ENCODE measurements around the gene NDUFS1. TPM values are rescaled to one million over a fixed set of nuclear protein-coding genes. Genes with fewer than 3 reads are reported as not detected.
A peak's percentile ranks its signal among the peaks of the same experiment; 100 is the strongest.

NDUFS1 gene
- polyA plus RNA-seq (113 and 124 TPM in 2 replicates), polyA minus RNA-seq (105 and 168 TPM in 2 replicates)

DNA sequence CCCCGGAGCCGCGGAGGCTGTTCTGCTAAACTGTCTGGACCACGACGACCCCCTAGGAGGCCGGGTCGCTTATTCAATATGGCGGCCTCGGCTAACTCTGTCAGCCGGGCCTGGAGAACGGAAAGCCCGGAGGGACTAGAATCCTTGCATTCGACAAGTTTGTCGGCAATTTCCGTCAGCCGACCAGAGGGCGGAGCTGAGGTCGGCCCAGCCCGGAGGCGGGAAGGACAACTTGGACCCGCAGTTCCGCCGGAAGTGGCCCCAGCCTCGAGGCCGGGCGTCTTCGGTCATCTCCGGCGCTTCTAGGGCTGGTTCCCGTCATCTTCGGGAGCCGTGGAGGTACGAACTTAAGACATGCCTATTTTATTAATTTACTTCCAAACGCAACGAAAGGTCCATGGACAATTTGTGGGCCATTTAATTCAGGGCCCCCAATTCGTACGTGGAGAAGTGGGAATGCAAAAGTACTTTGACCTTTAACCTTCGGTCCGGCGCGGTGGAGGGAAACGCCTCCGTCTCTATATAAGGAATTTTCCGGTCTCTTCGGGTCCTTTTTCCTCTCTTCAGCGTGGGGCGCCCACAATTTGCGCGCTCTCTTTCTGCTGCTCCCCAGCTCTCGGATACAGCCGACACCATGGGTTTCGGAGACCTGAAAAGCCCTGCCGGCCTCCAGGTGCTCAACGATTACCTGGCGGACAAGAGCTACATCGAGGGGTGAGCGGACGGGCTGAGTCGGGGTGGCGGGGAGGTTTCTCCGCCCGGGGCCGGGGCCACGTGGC, at the start of gene NDUFS1, which contains the start of gene EEF1B2:
Gene NDUFS1, minus strand, starts transcription at position 99 of the 779 bp plus-strand sequence. CDS start 5,766 bp downstream, outside the sequence.
Gene EEF1B2, plus strand, starts transcription at position 550 of the 779 bp plus-strand sequence. Its CDS starts 85 bp downstream, at position 635.
- Histone ChIP-seq H3K36me3 (ENCODE audit: insufficient read depth, low read length) (peaks cover 4% of the 10 kb centered on the region), H3K9me3 (ENCODE audit: low read length) (no peaks in the 10 kb centered on the region), H3K9ac (ENCODE audit: low read length) (peak within 1 kb of the TSS; percentile 94), H3K27ac (ENCODE audit: low read length) (peak within 1 kb of the TSS; percentile 94), H3F3A (ENCODE audit: insufficient read depth, low read length, poor library complexity, severe bottlenecking) (no peaks in the 10 kb centered on the region), H3K4me2 (ENCODE audit: low read length) (peak within 1 kb of the TSS; percentile 98), H3K79me2 (replicated peaks; ENCODE audit: insufficient read depth, low read length) (peaks cover 48% of the 10 kb centered on the region), H4K20me1 (ENCODE audit: insufficient read depth) (no peaks in the 10 kb centered on the region), H3K27me3 (ENCODE audit: insufficient read depth, low read depth, low read length) (no peaks in the 10 kb centered on the region), H3K4me3 (ENCODE audit: low read length) (peak within 1 kb of the TSS; percentile 78), H3K9me2 (ENCODE audit: insufficient read depth, low read length) (no peaks in the 10 kb centered on the region), H2AFZ (ENCODE audit: low read depth, low read length) (peak within 1 kb of the TSS; percentile 88)
- peak; percentile 64 for TF ChIP-seq EP300 (conservative IDR thresholded peaks at IDR 0.05; ENCODE audit: poor library complexity, severe bottlenecking)
- no peak for TF ChIP-seq EZH2 (IDR thresholded peaks at IDR 0.05; ENCODE audit: borderline replicate concordance, insufficient read depth, low read length, poor library complexity, severe bottlenecking)
- peak; percentile 87 for TF ChIP-seq POLR2AphosphoS5 (IDR thresholded peaks at IDR 0.05)
- TF ChIP-seq TAF1 (IDR thresholded peaks at IDR 0.05; ENCODE audit: low read depth): peak; percentile 75
- TF ChIP-seq, protein P1, sequence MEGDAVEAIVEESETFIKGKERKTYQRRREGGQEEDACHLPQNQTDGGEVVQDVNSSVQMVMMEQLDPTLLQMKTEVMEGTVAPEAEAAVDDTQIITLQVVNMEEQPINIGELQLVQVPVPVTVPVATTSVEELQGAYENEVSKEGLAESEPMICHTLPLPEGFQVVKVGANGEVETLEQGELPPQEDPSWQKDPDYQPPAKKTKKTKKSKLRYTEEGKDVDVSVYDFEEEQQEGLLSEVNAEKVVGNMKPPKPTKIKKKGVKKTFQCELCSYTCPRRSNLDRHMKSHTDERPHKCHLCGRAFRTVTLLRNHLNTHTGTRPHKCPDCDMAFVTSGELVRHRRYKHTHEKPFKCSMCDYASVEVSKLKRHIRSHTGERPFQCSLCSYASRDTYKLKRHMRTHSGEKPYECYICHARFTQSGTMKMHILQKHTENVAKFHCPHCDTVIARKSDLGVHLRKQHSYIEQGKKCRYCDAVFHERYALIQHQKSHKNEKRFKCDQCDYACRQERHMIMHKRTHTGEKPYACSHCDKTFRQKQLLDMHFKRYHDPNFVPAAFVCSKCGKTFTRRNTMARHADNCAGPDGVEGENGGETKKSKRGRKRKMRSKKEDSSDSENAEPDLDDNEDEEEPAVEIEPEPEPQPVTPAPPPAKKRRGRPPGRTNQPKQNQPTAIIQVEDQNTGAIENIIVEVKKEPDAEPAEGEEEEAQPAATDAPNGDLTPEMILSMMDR (IDR thresholded peaks at IDR 0.05; ENCODE audit: poor library complexity, severe bottlenecking): peak; percentile 12
- TF ChIP-seq, protein P2, sequence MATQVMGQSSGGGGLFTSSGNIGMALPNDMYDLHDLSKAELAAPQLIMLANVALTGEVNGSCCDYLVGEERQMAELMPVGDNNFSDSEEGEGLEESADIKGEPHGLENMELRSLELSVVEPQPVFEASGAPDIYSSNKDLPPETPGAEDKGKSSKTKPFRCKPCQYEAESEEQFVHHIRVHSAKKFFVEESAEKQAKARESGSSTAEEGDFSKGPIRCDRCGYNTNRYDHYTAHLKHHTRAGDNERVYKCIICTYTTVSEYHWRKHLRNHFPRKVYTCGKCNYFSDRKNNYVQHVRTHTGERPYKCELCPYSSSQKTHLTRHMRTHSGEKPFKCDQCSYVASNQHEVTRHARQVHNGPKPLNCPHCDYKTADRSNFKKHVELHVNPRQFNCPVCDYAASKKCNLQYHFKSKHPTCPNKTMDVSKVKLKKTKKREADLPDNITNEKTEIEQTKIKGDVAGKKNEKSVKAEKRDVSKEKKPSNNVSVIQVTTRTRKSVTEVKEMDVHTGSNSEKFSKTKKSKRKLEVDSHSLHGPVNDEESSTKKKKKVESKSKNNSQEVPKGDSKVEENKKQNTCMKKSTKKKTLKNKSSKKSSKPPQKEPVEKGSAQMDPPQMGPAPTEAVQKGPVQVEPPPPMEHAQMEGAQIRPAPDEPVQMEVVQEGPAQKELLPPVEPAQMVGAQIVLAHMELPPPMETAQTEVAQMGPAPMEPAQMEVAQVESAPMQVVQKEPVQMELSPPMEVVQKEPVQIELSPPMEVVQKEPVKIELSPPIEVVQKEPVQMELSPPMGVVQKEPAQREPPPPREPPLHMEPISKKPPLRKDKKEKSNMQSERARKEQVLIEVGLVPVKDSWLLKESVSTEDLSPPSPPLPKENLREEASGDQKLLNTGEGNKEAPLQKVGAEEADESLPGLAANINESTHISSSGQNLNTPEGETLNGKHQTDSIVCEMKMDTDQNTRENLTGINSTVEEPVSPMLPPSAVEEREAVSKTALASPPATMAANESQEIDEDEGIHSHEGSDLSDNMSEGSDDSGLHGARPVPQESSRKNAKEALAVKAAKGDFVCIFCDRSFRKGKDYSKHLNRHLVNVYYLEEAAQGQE (IDR thresholded peaks at IDR 0.05; ENCODE audit: borderline replicate concordance): peak; percentile 84
- TF ChIP-seq RAD21 (conservative IDR thresholded peaks at IDR 0.05): no peak
- no peak for TF ChIP-seq SMC3 (conservative IDR thresholded peaks at IDR 0.05; ENCODE audit: poor library complexity)
- peak; percentile 96 for TF ChIP-seq MXI1 (conservative IDR thresholded peaks at IDR 0.05; ENCODE audit: poor library complexity, severe bottlenecking)

DNA sequence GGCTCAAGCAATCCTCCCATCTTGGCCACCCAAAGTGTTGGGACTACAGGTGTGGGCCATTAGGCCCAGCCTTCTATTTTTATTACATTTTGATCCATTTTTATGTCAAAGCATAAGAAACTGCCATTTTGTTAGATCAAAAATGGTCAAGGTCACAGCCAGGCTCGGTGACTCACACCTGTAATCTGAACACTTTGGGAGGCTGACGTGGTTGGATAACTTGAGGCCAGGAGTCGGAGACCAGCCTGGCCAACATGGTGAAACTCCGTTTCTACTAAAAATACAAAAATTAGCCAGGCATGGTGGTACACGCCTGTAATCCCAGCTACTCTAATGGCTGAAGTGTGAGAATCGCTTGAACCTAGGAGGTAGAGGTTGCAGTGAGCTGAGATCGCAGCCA, 49.7 kb upstream of the NDUFS1 start:
- Histone ChIP-seq H3K9ac (ENCODE audit: low read length) (no peak overlapping the region), H3K9me3 (ENCODE audit: low read length) (no peaks in the 10 kb centered on the region), H3K79me2 (replicated peaks; ENCODE audit: insufficient read depth, low read length) (no peaks in the 10 kb centered on the region), H3K4me2 (ENCODE audit: low read length) (no peak overlapping the region), H4K20me1 (ENCODE audit: insufficient read depth) (no peaks in the 10 kb centered on the region), H3K36me3 (ENCODE audit: insufficient read depth, low read length) (no peaks in the 10 kb centered on the region), H3F3A (ENCODE audit: insufficient read depth, low read length, poor library complexity, severe bottlenecking) (no peaks in the 10 kb centered on the region), H3K27ac (ENCODE audit: low read length) (no peak overlapping the region), H3K9me2 (ENCODE audit: insufficient read depth, low read length) (no peaks in the 10 kb centered on the region), H3K4me3 (ENCODE audit: low read length) (no peak overlapping the region), H2AFZ (ENCODE audit: low read depth, low read length) (no peak overlapping the region), H3K27me3 (ENCODE audit: insufficient read depth, low read depth, low read length) (no peaks in the 10 kb centered on the region)
- TF ChIP-seq RAD21 (conservative IDR thresholded peaks at IDR 0.05): no peak
- TF ChIP-seq TAF1 (IDR thresholded peaks at IDR 0.05; ENCODE audit: low read depth): no peak
- no peak for TF ChIP-seq POLR2AphosphoS5 (IDR thresholded peaks at IDR 0.05)
- no peak for TF ChIP-seq SMC3 (conservative IDR thresholded peaks at IDR 0.05; ENCODE audit: poor library complexity)
- TF ChIP-seq, protein P2 (IDR thresholded peaks at IDR 0.05; ENCODE audit: borderline replicate concordance): no peak
- TF ChIP-seq EZH2 (IDR thresholded peaks at IDR 0.05; ENCODE audit: borderline replicate concordance, insufficient read depth, low read length, poor library complexity, severe bottlenecking): no peak
- TF ChIP-seq, protein P1 (IDR thresholded peaks at IDR 0.05; ENCODE audit: poor library complexity, severe bottlenecking): no peak
- TF ChIP-seq EP300 (conservative IDR thresholded peaks at IDR 0.05; ENCODE audit: poor library complexity, severe bottlenecking): no peak
- TF ChIP-seq MXI1 (conservative IDR thresholded peaks at IDR 0.05; ENCODE audit: poor library complexity, severe bottlenecking): no peak
